Smooth muscle cell (in vitro differentiated cells): ENCODE measurements around the gene PFDN1. TPM values are rescaled to one million over a fixed set of nuclear protein-coding genes. Genes with fewer than 3 reads are reported as not detected.

Experiments
- DNase-seq: peaks from one replicate; lab custom pipeline; 2025; ENCODE audit not compliant: unreplicated experiment; lab: John Stamatoyannopoulos, UW
- H2AFZ ChIP-seq: fragments of 200-600 bp; sonication (generic); 2 replicates; pipeline ENCODE4 v1.6.0; 2016; ENCODE audit warnings: antibody characterized with exemption, low read depth, mild to moderate bottlenecking
- H3F3A ChIP-seq: fragments of 200-600 bp; sonication (generic); 2 replicates; pipeline ENCODE4 v1.6.0; 2017; ENCODE audit warnings: antibody characterized with exemption, low read depth
- H3K27ac ChIP-seq: fragments of 200-600 bp; sonication (generic); 2 replicates; pipeline ENCODE4 v1.5.1; 2016; ENCODE audit warnings: low read depth, mild to moderate bottlenecking
- H3K27me3 ChIP-seq: fragments of 200-600 bp; sonication (generic); 2 replicates; pipeline ENCODE4 v1.6.1; 2016; ENCODE audit warnings: low read depth, mild to moderate bottlenecking
- H3K36me3 ChIP-seq: fragments of 200-600 bp; sonication (generic); 2 replicates; pipeline ENCODE4 v1.5.1; 2016; ENCODE audit warnings: low read depth
- H3K4me1 ChIP-seq: fragments of 200-600 bp; sonication (generic); 2 replicates; pipeline ENCODE4 v1.5.1; 2016; ENCODE audit warnings: low read depth
- H3K4me2 ChIP-seq: fragments of 200-600 bp; sonication (generic); 2 replicates; pipeline ENCODE4 v1.6.0; 2016; ENCODE audit warnings: mild to moderate bottlenecking
- H3K4me3 ChIP-seq: fragments of 200-600 bp; sonication (generic); 2 replicates; pipeline ENCODE4 v1.5.1; 2016; ENCODE audit warnings: mild to moderate bottlenecking
- H3K79me2 ChIP-seq: fragments of 200-600 bp; sonication (generic); 2 replicates; pipeline ENCODE4 v1.6.0; 2016; ENCODE audit warnings: low read depth, mild to moderate bottlenecking
- H3K9ac ChIP-seq: fragments of 200-600 bp; sonication (generic); 2 replicates; pipeline ENCODE4 v1.6.0; 2016; ENCODE audit warnings: low read depth
- H3K9me3 ChIP-seq: fragments of 200-600 bp; sonication (generic); replicated peaks from 2 replicates; pipeline ENCODE4 v1.5.1; 2016; ENCODE audit warnings: low read depth
- H4K20me1 ChIP-seq: fragments of 200-600 bp; sonication (generic); 2 replicates; pipeline ENCODE4 v1.6.0; 2016; ENCODE audit warnings: low read depth
- WGBS: methylation state at CpG from one replicate; pipeline ENCODE4 v1.1.7; 2016; ENCODE audit warnings: low lambda C conversion rate; 5-methylcytosine and 5-hydroxymethylcytosine counted together
- polyA plus RNA-seq: library from polyadenylated mRNA; unstranded; fragments of >200 nt; fragmentation: Nextera tagmentation; extraction: Ambion mirVana; gene quantifications from 2 replicates; pipeline ENCODE4 v1.2.1, GENCODE V29; 2016
- total RNA-seq: library from RNA; depleted of rRNA; stranded (reverse); fragments of >200 nt; gene quantifications from 2 replicates; pipeline ENCODE4 v1.2.3, GENCODE V29; 2014
- TF ChIP-seq, protein P1 (sequence below): fragments of 200-600 bp; sonication (generic); IDR thresholded peaks from 2 replicates; pipeline ENCODE4 v1.5.1; 2017; ENCODE audit warnings: borderline replicate concordance, mild to moderate bottlenecking, antibody characterized with exemption; ENCODE audit not compliant: insufficient read depth, poor library complexity, severe bottlenecking

Gene PFDN1
- total and polyA plus RNA-seq, 2 experiments from 2014 or later, result 145 to 154 TPM

DNA sequence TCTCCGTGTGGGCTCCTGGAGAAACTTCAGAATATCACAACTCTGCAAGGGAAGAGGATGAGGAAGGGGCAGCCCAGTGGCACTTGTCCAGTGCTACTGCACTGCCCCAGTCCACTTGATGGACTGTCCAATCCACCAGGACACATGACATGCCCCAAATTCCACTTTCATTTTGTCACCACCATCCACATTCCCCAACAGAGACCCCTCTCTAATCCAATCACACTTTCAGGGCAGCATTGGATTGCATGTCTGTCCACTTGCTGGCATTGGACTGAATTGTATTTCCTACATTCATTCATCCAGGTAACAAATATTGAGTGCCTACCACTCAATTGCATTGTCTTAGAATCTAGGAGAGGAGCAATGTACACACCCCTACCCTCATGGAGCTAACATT is 28.7 kb upstream of the PFDN1 start:
- no peak for DNase-seq
- peaks cover 5% of the 10 kb centered on the region for H3F3A ChIP-seq
- H3K79me2 ChIP-seq, result no peaks in the 10 kb centered on the region
- no peak overlapping the region for H2AFZ ChIP-seq
- H3K4me3 ChIP-seq, result no peak overlapping the region
- WGBS, result 95% methylated on average over 1 of the region's 1 CpG
- H3K9me3 ChIP-seq, result no peaks in the 10 kb centered on the region
- H3K27me3 ChIP-seq, result no peaks in the 10 kb centered on the region
- H4K20me1 ChIP-seq, result peaks cover 2% of the 10 kb centered on the region
- H3K9ac ChIP-seq, result no peak overlapping the region
- peaks cover 25% of the 10 kb centered on the region for H3K36me3 ChIP-seq
- H3K4me1 ChIP-seq, result peaks cover 5% of the 10 kb centered on the region
- no peak overlapping the region for H3K4me2 ChIP-seq
- TF ChIP-seq, protein P1, sequence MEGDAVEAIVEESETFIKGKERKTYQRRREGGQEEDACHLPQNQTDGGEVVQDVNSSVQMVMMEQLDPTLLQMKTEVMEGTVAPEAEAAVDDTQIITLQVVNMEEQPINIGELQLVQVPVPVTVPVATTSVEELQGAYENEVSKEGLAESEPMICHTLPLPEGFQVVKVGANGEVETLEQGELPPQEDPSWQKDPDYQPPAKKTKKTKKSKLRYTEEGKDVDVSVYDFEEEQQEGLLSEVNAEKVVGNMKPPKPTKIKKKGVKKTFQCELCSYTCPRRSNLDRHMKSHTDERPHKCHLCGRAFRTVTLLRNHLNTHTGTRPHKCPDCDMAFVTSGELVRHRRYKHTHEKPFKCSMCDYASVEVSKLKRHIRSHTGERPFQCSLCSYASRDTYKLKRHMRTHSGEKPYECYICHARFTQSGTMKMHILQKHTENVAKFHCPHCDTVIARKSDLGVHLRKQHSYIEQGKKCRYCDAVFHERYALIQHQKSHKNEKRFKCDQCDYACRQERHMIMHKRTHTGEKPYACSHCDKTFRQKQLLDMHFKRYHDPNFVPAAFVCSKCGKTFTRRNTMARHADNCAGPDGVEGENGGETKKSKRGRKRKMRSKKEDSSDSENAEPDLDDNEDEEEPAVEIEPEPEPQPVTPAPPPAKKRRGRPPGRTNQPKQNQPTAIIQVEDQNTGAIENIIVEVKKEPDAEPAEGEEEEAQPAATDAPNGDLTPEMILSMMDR, result no peak
- no peak overlapping the region for H3K27ac ChIP-seq

DNA sequence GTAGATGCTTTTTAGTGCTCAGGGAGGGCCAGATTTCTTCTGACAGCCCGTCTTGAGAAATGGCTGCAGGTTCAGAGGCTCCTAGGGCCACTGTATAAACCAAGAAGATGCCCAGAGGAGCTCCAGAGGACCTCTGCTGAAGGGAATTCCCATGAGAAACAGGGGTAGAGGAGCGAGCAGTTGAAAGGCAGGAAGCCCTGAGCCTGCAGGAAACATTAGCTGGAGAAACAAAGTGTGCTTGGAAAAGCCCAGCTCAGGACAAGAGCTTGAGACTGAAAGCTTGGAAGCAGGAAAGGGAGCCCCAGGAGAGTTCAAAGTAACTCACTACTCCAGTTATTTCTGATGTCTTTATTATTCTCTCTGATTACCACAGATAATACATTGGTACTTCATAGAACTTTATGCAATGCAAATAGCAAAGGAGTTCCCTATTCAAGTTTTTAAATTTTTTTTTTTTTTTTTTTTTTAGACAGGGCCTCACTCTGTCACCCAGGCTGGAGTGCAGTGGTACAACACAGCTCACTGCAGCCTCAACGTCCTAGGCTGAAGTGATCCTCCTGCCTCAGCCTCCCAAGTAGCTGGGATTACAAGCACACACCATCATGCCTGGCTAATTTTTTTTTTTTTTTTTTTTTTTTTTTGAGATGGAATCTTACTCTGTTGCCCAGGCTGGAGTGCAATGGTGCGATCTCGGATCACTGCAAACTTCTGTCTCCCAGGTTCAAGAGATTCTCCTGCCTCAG is 27.0 kb upstream of the PFDN1 start:
- no peak overlapping the region for H2AFZ ChIP-seq

DNA sequence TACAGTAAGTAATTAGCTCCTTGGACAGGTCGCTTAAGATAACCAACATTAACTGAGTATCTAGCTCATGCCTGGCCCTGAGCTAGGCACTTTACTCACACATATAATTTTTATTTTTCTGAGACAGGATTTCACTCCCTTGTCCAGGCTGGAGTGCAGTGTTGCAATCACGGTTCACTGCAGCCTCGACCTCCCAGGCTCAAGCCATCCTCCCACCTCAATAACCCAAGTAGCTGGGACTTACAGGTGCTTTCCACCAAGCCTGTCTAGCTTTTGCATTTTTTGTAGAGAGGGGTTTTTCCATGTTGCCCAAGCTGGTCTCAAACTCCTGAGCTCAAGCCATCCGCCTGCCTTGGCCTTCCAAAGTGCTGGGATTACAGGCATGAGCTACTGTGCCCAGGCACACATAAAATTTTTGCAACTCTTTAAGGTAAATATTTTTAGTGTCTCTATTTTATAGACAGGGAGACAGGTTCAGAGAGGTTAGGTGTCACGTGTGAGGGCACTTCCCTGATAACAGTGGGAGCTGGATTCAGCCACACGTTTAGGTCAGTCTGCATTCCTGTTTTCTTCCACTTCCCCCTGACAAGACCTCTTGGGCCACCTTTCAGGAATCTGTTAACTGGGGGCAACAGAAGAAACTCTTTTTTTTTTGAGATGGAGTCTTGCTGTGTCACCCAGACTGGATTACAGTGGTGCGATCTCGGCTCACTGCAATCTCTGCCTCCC is 25.3 kb upstream of the PFDN1 start:
- WGBS, result 76% methylated on average over 8 of the region's 8 CpGs
- H3K9me3 ChIP-seq, result no peaks in the 10 kb centered on the region
- H3K27me3 ChIP-seq, result no peaks in the 10 kb centered on the region
- peak overlapping the region; percentile 48 for H3K4me2 ChIP-seq
- no peak overlapping the region for H3K4me3 ChIP-seq
- H4K20me1 ChIP-seq, result no peaks in the 10 kb centered on the region
- H3F3A ChIP-seq, result peaks cover 5% of the 10 kb centered on the region
- H3K36me3 ChIP-seq, result peaks cover 10% of the 10 kb centered on the region
- peak overlapping the region; percentile 74 for H2AFZ ChIP-seq
- H3K9ac ChIP-seq, result no peak overlapping the region
- no peaks in the 10 kb centered on the region for H3K79me2 ChIP-seq
- TF ChIP-seq, protein P1, result no peak
- peaks cover 17% of the 10 kb centered on the region for H3K4me1 ChIP-seq
- no peak for DNase-seq
- peak overlapping the region; percentile 63 for H3K27ac ChIP-seq

More for the DNA sequence above, 27.0 kb upstream of the PFDN1 start:
- H3K27ac ChIP-seq, result no peak overlapping the region
- H3F3A ChIP-seq, result peaks cover 5% of the 10 kb centered on the region
- no peak overlapping the region for H3K4me3 ChIP-seq
- TF ChIP-seq, protein P1, result no peak
- no peak overlapping the region for H3K4me2 ChIP-seq
- H3K9ac ChIP-seq, result no peak overlapping the region
- H3K36me3 ChIP-seq, result peaks cover 20% of the 10 kb centered on the region
- WGBS, result 64% methylated on average over 3 of the region's 5 CpGs
- H3K4me1 ChIP-seq, result peaks cover 5% of the 10 kb centered on the region
- H3K27me3 ChIP-seq, result no peaks in the 10 kb centered on the region
- no peaks in the 10 kb centered on the region for H3K9me3 ChIP-seq
- H4K20me1 ChIP-seq, result no peaks in the 10 kb centered on the region
- no peak for DNase-seq
- no peaks in the 10 kb centered on the region for H3K79me2 ChIP-seq
